Fibroblast of pulmonary artery (primary cell): Measurements from ENCODE around the gene DOCK7.
A peak's percentile ranks its signal among the peaks of the same experiment; 100 is the strongest.

ENCODE experiments used
- DNase-seq: peaks from one replicate; pipeline ENCODE4 v3.0.0-alpha.2; 2010; ENCODE audit warnings: low read depth
- H3K4me3 ChIP-seq: replicated peaks from 2 replicates; pipeline ENCODE4 v1.5.1; 2011; ENCODE audit warnings: low read depth, mild to moderate bottlenecking, control low read depth, low read length, moderate library complexity
- TF ChIP-seq, protein P1 (sequence below): IDR thresholded peaks from 2 replicates; pipeline ENCODE4 v1.5.1; 2011; ENCODE audit warnings: mild to moderate bottlenecking, control low read depth, low read length, inconsistent platforms; ENCODE audit errors: missing control alignments

The DOCK7 gene

DNA sequence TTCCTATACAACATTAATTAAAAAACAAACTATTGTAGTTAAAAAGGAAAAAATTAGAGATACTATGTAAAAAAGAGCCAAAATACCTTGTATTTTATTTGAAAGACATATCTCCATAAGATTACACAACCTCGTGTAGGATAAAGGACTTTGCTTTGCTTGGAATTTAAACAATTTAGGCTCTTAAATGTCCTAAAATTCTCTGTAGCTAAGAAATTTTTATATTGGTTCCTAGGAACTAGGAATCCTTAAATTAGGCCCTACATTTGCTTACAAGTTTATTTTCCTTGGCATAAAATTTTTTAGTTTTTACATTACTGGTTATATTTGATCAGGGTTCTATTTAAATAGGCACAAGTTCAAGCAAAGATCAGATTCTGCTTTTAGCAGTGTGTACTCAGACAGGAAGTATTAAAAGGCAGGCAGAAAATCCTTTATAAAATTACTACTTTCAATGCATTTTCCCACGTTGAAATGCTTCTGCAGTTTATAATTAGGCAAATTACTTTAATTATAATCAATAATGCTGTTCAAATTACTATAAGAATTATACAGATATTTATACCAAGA lies 94.3 kb downstream of the DOCK7 start:
- DNase-seq = peak; percentile 20
- no peak overlapping the region for H3K4me3 ChIP-seq
- TF ChIP-seq, protein P1, sequence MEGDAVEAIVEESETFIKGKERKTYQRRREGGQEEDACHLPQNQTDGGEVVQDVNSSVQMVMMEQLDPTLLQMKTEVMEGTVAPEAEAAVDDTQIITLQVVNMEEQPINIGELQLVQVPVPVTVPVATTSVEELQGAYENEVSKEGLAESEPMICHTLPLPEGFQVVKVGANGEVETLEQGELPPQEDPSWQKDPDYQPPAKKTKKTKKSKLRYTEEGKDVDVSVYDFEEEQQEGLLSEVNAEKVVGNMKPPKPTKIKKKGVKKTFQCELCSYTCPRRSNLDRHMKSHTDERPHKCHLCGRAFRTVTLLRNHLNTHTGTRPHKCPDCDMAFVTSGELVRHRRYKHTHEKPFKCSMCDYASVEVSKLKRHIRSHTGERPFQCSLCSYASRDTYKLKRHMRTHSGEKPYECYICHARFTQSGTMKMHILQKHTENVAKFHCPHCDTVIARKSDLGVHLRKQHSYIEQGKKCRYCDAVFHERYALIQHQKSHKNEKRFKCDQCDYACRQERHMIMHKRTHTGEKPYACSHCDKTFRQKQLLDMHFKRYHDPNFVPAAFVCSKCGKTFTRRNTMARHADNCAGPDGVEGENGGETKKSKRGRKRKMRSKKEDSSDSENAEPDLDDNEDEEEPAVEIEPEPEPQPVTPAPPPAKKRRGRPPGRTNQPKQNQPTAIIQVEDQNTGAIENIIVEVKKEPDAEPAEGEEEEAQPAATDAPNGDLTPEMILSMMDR = no peak

DNA sequence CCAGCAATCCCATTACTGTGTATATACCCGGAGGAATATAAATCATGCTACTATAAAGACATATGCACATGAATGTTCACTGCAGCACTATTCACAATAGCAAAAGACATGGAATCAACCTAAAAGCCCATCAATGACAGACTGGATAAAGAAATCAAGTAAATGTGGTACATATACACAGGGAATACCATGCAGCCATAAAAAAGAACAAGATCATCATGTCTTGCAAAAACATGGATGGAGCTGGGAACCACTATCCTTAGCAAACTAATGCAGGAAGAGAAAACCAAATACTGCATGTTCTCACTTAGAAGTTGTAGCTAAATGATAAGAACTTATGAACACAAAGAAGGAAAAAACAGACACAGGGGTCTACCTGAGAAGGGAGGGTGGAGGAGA lies 97.2 kb downstream of the DOCK7 start:
- TF ChIP-seq, protein P1 = no peak
- no peak for DNase-seq
- no peak overlapping the region for H3K4me3 ChIP-seq

DNA sequence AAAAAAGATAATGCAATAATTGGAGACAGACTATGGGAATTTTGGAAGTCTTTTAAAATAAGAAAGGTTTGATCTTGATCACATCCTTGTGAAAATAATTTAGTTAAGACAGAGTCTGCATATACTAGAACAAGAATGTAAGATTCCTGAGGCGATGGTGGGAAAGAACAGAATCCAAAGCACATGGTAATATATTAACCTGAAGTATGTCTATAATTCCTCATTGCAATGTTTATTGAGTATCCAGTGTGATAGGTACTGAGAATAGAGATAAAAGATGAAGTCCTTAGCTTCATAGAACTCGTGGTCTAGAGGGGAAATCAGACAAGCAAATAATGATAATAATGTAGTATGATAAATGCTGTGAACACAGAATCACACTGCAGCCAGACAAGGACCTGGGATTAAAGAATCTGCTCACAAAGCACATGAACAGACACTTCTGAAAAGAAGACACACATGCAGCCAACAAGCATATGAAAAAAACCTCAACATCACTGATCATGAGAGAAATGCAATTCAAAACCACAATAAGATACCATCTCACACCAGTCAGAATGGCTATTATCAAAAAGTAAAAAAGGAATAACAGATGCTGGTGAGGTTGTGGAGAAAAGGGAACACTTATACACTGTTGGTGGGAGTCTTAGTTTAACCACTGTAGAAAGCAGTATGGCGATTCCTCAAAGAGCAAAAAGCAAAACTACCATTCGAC lies 97.8 kb downstream of the DOCK7 start:
- no peak overlapping the region for H3K4me3 ChIP-seq
- no peak for DNase-seq
- TF ChIP-seq, protein P1 = no peak

DNA sequence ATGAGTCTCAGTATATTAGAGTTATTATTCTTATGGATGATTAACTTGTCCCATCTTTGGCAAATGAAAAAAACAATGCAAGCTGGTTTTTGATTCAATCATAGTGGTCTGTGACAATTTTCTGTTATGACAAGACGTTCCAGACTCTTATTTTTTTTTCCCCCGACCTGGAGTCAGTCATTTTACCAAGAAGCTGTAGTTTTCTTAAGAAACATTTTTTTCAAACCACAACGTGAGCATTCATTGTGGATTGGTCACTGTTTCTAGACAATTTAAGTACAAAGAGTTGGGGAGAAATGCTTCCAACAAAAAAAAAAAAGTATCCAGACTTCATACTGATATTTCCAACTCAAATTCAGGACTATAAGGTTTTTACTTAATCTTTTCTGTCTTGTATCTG lies 98.9 kb downstream of the DOCK7 start:
- peak; percentile 30 for DNase-seq
- no peak overlapping the region for H3K4me3 ChIP-seq
- TF ChIP-seq, protein P1 = no peak

DNA sequence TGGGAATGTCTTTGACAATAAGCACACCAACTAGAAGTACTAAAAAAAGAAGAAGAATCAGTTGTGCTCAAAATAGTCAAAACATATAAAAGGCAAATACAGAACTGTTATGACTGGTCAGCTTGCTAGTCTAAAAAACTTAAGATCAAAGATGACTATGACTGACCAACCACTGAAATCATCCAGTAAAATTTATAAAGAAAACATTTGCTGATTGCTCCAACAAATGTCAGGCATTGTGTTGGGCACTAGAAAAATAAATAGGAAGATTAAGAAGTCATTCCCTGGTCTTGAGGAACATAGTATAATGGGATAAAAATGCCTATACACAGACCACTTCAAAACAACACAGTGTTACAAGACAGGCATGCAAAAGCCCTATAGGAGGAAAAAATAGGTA lies 100.2 kb downstream of the DOCK7 start:
- DNase-seq = no peak
- H3K4me3 ChIP-seq = no peak overlapping the region
- TF ChIP-seq, protein P1 = no peak

DNA sequence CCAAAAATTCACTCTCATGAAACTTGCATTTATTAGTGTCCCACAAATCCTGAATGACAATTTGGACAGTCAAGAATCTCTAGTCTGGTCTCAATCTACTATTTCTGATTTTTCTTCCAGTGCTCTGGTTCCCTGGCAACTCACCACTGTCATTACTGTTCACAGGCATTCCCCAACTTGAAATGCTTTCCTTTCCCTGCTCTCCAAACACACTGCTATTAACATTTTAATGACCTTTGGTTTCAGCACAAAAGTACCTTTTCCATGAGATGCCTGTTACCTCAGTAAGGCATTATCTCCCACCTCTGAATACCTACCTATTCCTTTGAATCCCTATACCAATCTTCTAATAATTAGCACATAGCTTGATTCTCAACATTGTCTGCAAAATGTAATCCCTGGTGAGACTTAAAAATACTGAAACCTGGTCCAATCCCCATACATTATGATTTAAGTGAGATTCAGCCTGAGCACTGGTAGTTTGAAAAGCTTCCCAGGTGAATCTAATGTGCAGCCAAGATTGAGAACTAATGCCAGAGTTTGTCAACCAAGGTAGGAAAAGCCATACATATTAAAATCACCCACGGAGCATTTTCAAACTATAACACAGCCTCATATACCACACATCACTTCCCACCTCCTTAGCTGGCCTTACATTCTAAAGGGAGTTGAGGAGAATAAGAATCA lies 102.6 kb downstream of the DOCK7 start:
- no peak overlapping the region for H3K4me3 ChIP-seq
- DNase-seq = no peak
- TF ChIP-seq, protein P1 = no peak
